ENCODE measurements around the gene PHIP.

DNA sequence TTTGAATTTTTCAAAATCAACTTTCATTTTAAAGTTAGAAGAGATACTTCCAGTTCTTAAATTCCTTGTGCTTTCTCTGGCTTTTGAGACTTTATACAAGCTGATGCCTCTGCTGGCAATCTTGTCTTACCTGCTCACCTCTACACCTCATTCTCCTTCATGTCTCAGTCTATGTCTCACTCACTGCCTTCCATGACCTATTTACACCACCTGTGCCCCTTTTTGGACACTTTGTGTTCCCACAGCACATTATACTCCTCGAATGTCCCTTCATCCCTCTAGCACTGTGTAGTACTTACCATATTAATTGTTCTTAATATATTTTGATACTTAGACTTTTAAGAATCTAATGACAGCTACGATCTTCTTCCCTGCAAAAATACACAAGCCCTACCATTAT is 15.3 kb downstream of the PHIP start:
- TF ChIP-seq, protein P1, sequence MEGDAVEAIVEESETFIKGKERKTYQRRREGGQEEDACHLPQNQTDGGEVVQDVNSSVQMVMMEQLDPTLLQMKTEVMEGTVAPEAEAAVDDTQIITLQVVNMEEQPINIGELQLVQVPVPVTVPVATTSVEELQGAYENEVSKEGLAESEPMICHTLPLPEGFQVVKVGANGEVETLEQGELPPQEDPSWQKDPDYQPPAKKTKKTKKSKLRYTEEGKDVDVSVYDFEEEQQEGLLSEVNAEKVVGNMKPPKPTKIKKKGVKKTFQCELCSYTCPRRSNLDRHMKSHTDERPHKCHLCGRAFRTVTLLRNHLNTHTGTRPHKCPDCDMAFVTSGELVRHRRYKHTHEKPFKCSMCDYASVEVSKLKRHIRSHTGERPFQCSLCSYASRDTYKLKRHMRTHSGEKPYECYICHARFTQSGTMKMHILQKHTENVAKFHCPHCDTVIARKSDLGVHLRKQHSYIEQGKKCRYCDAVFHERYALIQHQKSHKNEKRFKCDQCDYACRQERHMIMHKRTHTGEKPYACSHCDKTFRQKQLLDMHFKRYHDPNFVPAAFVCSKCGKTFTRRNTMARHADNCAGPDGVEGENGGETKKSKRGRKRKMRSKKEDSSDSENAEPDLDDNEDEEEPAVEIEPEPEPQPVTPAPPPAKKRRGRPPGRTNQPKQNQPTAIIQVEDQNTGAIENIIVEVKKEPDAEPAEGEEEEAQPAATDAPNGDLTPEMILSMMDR (IDR thresholded peaks at IDR 0.05), result no peak
- TF ChIP-seq POLR2A (IDR thresholded peaks at IDR 0.05) (no peak), EP300 (IDR thresholded peaks at IDR 0.05) (no peak), POLR2AphosphoS5 (IDR thresholded peaks at IDR 0.05) (no peak)

Measured in upper lobe of left lung (tissue), 4 donors.